ENCODE results near the gene SSRP1.
A peak's percentile ranks its signal among the peaks of the same experiment; 100 is the strongest.

The SSRP1 gene

DNA sequence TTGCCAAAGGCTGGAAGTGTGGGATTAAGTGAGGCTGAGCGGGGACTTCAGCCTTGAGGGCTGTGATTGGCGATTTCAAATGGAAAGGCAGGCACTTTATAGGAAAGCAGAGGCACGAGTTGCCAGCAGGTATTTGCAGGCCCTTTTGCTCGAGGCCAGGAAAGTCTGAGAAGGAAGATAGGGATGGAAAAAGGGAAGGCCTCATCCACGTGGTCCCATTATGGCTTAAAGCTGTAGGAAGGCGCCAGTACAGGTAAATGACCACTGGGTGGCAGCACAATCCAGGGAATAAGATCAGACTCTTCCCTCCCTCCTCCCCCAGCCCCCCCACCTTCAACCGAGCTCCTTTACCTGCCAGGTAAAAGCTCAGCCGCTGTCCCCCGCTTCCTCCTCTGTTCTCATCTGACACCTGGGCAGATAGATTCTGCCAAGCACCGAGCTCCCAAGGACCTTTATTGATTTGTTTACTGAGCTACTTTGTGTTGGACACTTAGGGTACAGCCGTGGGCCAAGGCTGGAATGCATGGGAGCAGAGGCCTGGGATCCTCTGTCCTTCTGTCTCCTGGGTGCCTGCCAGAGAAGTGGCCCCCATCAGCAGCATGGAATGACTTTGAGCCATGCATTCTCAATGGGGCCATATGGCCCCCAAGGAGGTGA, 10.0 kb upstream of the SSRP1 start:
- no peak overlapping the region for H3K27ac ChIP-seq
- no peak for TF ChIP-seq ZFX (IDR thresholded peaks at IDR 0.05; ENCODE audit: borderline replicate concordance)
- TF ChIP-seq, protein P1, sequence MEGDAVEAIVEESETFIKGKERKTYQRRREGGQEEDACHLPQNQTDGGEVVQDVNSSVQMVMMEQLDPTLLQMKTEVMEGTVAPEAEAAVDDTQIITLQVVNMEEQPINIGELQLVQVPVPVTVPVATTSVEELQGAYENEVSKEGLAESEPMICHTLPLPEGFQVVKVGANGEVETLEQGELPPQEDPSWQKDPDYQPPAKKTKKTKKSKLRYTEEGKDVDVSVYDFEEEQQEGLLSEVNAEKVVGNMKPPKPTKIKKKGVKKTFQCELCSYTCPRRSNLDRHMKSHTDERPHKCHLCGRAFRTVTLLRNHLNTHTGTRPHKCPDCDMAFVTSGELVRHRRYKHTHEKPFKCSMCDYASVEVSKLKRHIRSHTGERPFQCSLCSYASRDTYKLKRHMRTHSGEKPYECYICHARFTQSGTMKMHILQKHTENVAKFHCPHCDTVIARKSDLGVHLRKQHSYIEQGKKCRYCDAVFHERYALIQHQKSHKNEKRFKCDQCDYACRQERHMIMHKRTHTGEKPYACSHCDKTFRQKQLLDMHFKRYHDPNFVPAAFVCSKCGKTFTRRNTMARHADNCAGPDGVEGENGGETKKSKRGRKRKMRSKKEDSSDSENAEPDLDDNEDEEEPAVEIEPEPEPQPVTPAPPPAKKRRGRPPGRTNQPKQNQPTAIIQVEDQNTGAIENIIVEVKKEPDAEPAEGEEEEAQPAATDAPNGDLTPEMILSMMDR (IDR thresholded peaks at IDR 0.05): peak; percentile 78

DNA sequence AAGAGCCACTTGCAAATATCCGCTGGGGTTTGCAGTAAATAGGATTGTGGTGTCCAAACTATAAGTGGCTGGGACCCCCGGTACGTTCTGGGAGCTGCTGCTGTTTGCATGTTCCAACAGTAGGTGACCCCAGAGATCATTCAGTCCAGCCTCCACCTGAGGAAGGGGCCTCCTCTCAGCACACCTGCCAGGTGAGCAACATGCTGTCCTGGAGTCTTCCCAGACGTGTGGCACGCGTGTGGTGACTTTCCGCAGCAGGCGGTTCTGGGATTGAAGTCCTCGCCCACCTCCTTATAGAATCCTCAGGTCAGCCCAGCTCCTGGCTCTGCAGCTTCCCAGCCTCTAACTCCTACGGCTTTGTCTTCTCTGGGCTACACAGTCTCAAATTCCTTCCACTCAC, 9.1 kb upstream of the SSRP1 start:
- no peak overlapping the region for H3K27ac ChIP-seq
- TF ChIP-seq, protein P1 (IDR thresholded peaks at IDR 0.05): no peak
- no peak for TF ChIP-seq ZFX (IDR thresholded peaks at IDR 0.05; ENCODE audit: borderline replicate concordance)

GRCh38 chr11:57343825-57344224, 8.1 kb upstream of the SSRP1 start:
- TF ChIP-seq, protein P1 (IDR thresholded peaks at IDR 0.05): no peak
- TF ChIP-seq ZFX (IDR thresholded peaks at IDR 0.05; ENCODE audit: borderline replicate concordance): no peak
- no peak overlapping the region for H3K27ac ChIP-seq

DNA sequence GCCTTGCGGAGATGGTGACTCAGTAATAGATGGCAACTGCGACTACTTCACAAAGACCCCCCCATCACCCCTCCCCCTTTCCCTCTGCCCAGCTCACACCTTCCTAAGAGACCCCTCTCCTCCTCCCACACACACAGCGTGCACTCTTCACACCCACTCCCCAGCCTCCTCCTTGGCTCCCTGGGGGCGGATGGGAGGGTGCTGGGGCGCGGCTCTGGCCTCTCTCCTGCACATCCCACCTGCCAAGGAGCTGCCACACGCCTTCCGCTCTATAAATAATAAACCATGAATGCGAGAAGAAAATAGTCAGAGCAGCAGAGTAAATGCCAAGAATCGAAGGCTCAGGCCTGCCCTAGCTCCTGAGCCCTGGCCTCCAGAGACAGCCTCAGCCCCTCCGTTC, 7.0 kb upstream of the SSRP1 start:
- no peak for TF ChIP-seq ZFX (IDR thresholded peaks at IDR 0.05; ENCODE audit: borderline replicate concordance)
- TF ChIP-seq, protein P1 (IDR thresholded peaks at IDR 0.05): no peak
- H3K27ac ChIP-seq: no peak overlapping the region

GRCh38 chr11:57341250-57341808, 5.6 kb upstream of the SSRP1 start:
- H3K27ac ChIP-seq: no peak overlapping the region
- TF ChIP-seq, protein P1 (IDR thresholded peaks at IDR 0.05): no peak
- TF ChIP-seq ZFX (IDR thresholded peaks at IDR 0.05; ENCODE audit: borderline replicate concordance): no peak

DNA sequence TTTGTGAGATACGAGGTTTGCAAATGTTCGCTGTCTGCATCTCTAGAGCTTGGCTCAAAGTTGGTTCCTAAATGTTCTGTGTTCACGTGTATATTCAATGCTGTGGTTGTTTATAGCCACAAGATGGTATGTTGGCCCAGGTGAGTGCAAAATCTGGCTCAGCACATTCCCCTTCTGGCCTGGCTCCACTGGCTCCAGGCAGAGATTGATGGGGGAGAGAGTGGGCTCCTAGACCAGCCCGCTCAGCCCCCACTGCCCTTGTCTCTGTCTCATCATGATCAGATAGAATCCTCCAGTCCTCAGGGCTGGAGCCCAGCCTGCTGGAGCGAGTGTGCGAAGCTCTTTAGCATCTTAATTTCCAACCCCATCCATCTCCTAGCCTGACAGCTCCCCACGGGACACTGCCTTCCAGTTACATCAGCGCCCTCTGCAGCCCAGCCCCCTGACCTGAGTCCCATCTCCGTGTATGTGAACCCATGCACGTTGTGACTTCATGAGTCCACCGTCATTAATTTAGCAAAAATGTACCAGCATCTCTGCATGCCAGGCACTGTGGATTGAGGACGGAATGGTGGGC, 4.4 kb upstream of the SSRP1 start:
- H3K27ac ChIP-seq: no peak overlapping the region
- TF ChIP-seq ZFX (IDR thresholded peaks at IDR 0.05; ENCODE audit: borderline replicate concordance): no peak
- TF ChIP-seq, protein P1 (IDR thresholded peaks at IDR 0.05): peak; percentile 41

DNA sequence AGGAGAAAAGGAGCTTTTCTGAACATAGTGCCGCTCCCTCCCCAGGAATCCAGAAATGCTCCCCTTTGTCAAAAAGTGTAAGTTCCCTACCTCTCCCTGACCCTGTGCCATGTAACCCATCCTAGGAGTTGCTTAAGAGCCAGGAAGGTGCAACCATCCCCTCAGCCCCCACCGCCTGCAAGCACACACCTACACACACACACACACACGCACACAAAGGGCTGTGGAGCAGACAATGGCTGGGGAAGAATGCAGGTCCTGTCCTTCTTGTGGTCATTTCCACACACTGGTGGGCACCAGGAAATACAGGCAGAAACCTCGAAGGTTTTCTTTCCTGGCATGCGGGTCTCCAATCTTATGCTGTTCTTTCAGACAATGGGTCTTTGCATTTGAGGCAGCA, 3.6 kb upstream of the SSRP1 start:
- no peak overlapping the region for H3K27ac ChIP-seq
- no peak for TF ChIP-seq ZFX (IDR thresholded peaks at IDR 0.05; ENCODE audit: borderline replicate concordance)
- TF ChIP-seq, protein P1 (IDR thresholded peaks at IDR 0.05): no peak

Measured in 22Rv1 (cell line).